Left ventricle myocardium inferior (tissue), 1 donor: Measurements from ENCODE around the gene ACOD1. TPM values are rescaled to one million over a fixed set of nuclear protein-coding genes. Genes with fewer than 3 reads are reported as not detected.
"Not testable (repeated sequence)": the region's sequence is repeated elsewhere in the genome, so short reads cannot be mapped to it uniquely, and the experiment has no call there.

Source experiments
- DNase-seq: peaks from one replicate; pipeline ENCODE4 v3.0.0-alpha.2; 2020
- H3K27ac ChIP-seq: fragments of 200-600 bp; replicated peaks from 2 replicates; pipeline ENCODE4 v1.8.0; 2021
- H3K27me3 ChIP-seq: fragments of 200-600 bp; 2 replicates; pipeline ENCODE4 v1.8.0; 2021; ENCODE audit warnings: low read depth
- H3K36me3 ChIP-seq: fragments of 200-600 bp; 2 replicates; pipeline ENCODE4 v1.8.0; 2021
- H3K4me1 ChIP-seq: fragments of 200-600 bp; 2 replicates; pipeline ENCODE4 v1.8.0; 2021
- H3K4me3 ChIP-seq: fragments of 200-600 bp; 2 replicates; pipeline ENCODE4 v1.8.0; 2021; ENCODE audit warnings: mild to moderate bottlenecking, moderate library complexity
- H3K9me3 ChIP-seq: fragments of 200-600 bp; replicated peaks from 2 replicates; pipeline ENCODE4 v1.8.0; 2021
- CTCF ChIP-seq: fragments of 200-600 bp; IDR thresholded peaks from 2 replicates; pipeline ENCODE4 v1.8.0; 2021; ENCODE audit warnings: antibody characterized with exemption, mild to moderate bottlenecking, borderline replicate concordance
- intact Hi-C: fragments of 100-400 bp; cut with micrococcal nuclease; formaldehyde crosslinking; loops from one replicate; pipeline ENCODE4 v1.11.0; 2022
- total RNA-seq: library from RNA; stranded (reverse); fragmentation: NEBNext Ultra II Directional; extraction: Animal tissue kit (Norgen Biotek cat#: 25700); gene quantifications from one replicate; pipeline ENCODE4 v1.2.1, GENCODE V29; 2021
- donor health status: DM: no; HTN: yes; CAD: no; lungs with severe emphysema.

Gene ACOD1
- total RNA-seq, 1 donor from 2014 or later = not detected

GRCh38 chr13:76917095-76917494 is 31.2 kb upstream of the ACOD1 start:
- intact Hi-C loops = no loop called here
- DNase-seq = no peak
- TF ChIP-seq CTCF = no peak
- H3K4me1 ChIP-seq = no peaks in the 10 kb centered on the region
- no peak overlapping the region for H3K4me3 ChIP-seq
- H3K9me3 ChIP-seq = no peaks in the 10 kb centered on the region
- no peak overlapping the region for H3K27ac ChIP-seq
- peaks cover 9% of the 10 kb centered on the region for H3K27me3 ChIP-seq
- no peaks in the 10 kb centered on the region for H3K36me3 ChIP-seq

- H3K27me3 ChIP-seq, H3K4me3 ChIP-seq, H3K36me3 ChIP-seq, H3K9me3 ChIP-seq, H3K27ac ChIP-seq, intact Hi-C loops, DNase-seq, H3K4me1 ChIP-seq: not testable (repeated sequence)
Observed at GRCh38 chr13:76917755-76918481, 30.4 kb upstream of the ACOD1 start.

GRCh38 chr13:76921516-76921915 is 26.8 kb upstream of the ACOD1 start:
- no peaks in the 10 kb centered on the region for H3K4me1 ChIP-seq
- H3K9me3 ChIP-seq = no peaks in the 10 kb centered on the region
- no peak for DNase-seq
- no peak overlapping the region for H3K4me3 ChIP-seq
- H3K36me3 ChIP-seq = no peaks in the 10 kb centered on the region
- no peak overlapping the region for H3K27ac ChIP-seq
- no peak for TF ChIP-seq CTCF
- H3K27me3 ChIP-seq = peaks cover 9% of the 10 kb centered on the region
- intact Hi-C loops = no loop called here

- no peak overlapping the region for H3K27ac ChIP-seq
- peaks cover 6% of the 10 kb centered on the region for H3K27me3 ChIP-seq
Observed at GRCh38 chr13:76925115-76925514, 23.2 kb upstream of the ACOD1 start.

GRCh38 chr13:76927955-76928354 is 20.4 kb upstream of the ACOD1 start:
- Histone ChIP-seq H3K27me3 (no peaks in the 10 kb centered on the region), H3K27ac (no peak overlapping the region), H3K4me1 (no peaks in the 10 kb centered on the region), H3K4me3 (no peak overlapping the region), H3K36me3 (no peaks in the 10 kb centered on the region), H3K9me3 (peaks cover 19% of the 10 kb centered on the region)
- TF ChIP-seq CTCF = no peak
- intact Hi-C loops = no loop called here
- no peak for DNase-seq

More at GRCh38 chr13:76925115-76925514, 23.2 kb upstream of the ACOD1 start:
- H3K36me3 ChIP-seq = no peaks in the 10 kb centered on the region
- TF ChIP-seq CTCF = no peak
- H3K4me1 ChIP-seq = no peaks in the 10 kb centered on the region
- DNase-seq = no peak
- intact Hi-C loops = no loop called here
- no peaks in the 10 kb centered on the region for H3K9me3 ChIP-seq
- H3K4me3 ChIP-seq = no peak overlapping the region

- no peak overlapping the region for H3K4me3 ChIP-seq
- H3K4me1 ChIP-seq = no peaks in the 10 kb centered on the region
- no peaks in the 10 kb centered on the region for H3K36me3 ChIP-seq
- TF ChIP-seq CTCF = no peak
- H3K9me3 ChIP-seq = peaks cover 19% of the 10 kb centered on the region
- no peak overlapping the region for H3K27ac ChIP-seq
- H3K27me3 ChIP-seq = no peaks in the 10 kb centered on the region
- no peak for DNase-seq
- intact Hi-C loops = no loop called here
Observed at GRCh38 chr13:76928456-76928855, 19.9 kb upstream of the ACOD1 start.
